A549 (cell line): ENCODE results near the gene SAMD15. TPM values are rescaled to one million over a fixed set of nuclear protein-coding genes. Genes with fewer than 3 reads are reported as not detected.
A peak's percentile ranks its signal among the peaks of the same experiment; 100 is the strongest.

Experiments
- ATAC-seq, 2 experiments: fragments of 200-7000 bp in 1 of 2; fragments of >200 bp in 1 of 2; cut with Nextera tagmentation in 1 of 2; cut with Tn5 transposase in 1 of 2; 3 replicates each; pipeline versions ENCODE4 v1.8.0 to v1.9.1; 2018 to 2020; ENCODE audit warnings: mild to moderate bottlenecking in 1 of 2, moderate library complexity in 1 of 2
- CTCF ChIA-PET: fragments of 300-600 bp; sonication (Branson Sonifier 250); formaldehyde crosslinking; extraction: SDS; loops from one replicate; lab custom pipeline; 2021; ENCODE audit warnings: antibody characterized with exemption, inconsistent platforms; lab: Yijun Ruan, JAX
- POLR2A ChIA-PET: fragments of 350-600 bp; formaldehyde crosslinking; extraction: SDS; loops from one replicate; lab custom pipeline; 2021; ENCODE audit warnings: antibody characterized with exemption, inconsistent platforms; lab: Yijun Ruan, JAX
- DNase-seq, 2 experiments: peaks; one replicate each; pipeline versions ENCODE4 v3.0.0 to v3.0.0-alpha.2; 2011 to 2016; ENCODE audit warnings: low read depth in 1 of 2, low spot score in 1 of 2
- FAIRE-seq: peaks from 2 replicates; lab custom pipeline; 2011; peaks lifted over from hg19 to GRCh38; lab: Jason Lieb, UNC
- H3K27ac ChIP-seq, 2 experiments: fragments of >200 bp; sonication (Bioruptor Twin); formaldehyde crosslinking; 3 replicates each; pipeline ENCODE4 v1.5.1; 2016 to 2017
- H3K4me1 ChIP-seq: fragments of >200 bp; sonication (Bioruptor Twin); formaldehyde crosslinking; 3 replicates; pipeline ENCODE4 v1.6.1; 2016
- H3K4me2 ChIP-seq: fragments of >200 bp; sonication (Bioruptor Twin); formaldehyde crosslinking; 3 replicates; pipeline ENCODE4 v1.6.1; 2016
- H3K4me3 ChIP-seq: fragments of >200 bp; sonication (Bioruptor Twin); formaldehyde crosslinking; 3 replicates; pipeline ENCODE4 v1.5.1; 2016
- H3K9me3 ChIP-seq: fragments of >200 bp; sonication (Bioruptor Twin); formaldehyde crosslinking; 3 replicates; pipeline ENCODE4 v1.6.1; 2016
- BCL3 ChIP-seq: fragments of >200 bp; sonication (Bioruptor Twin); formaldehyde crosslinking; IDR thresholded peaks from 3 replicates; pipeline ENCODE4 v1.6.1; 2016
- BHLHE40 ChIP-seq: IDR thresholded peaks from 2 replicates; pipeline ENCODE4 v1.6.1; 2012; ENCODE audit warnings: low read depth, low read length, inconsistent platforms
- CHD4 ChIP-seq: fragments of 200-600 bp; sonication (generic); IDR thresholded peaks from 2 replicates; pipeline ENCODE4 v1.6.1; 2016; ENCODE audit warnings: antibody characterized with exemption, mild to moderate bottlenecking, borderline replicate concordance
- EHMT2 ChIP-seq: fragments of 200-600 bp; sonication (generic); IDR thresholded peaks from 2 replicates; pipeline ENCODE4 v1.6.1; 2016; ENCODE audit warnings: antibody characterized with exemption, low read depth, mild to moderate bottlenecking, moderate library complexity
- ELK1 ChIP-seq: fragments of 150-350 bp; IDR thresholded peaks from 2 replicates; pipeline ENCODE4 v1.6.1; 2014; ENCODE audit warnings: low read depth, mild to moderate bottlenecking, low read length
- ESRRA ChIP-seq: fragments of 150-350 bp; IDR thresholded peaks from 2 replicates; pipeline ENCODE4 v1.6.1; 2014; ENCODE audit warnings: mild to moderate bottlenecking, low read length, borderline replicate concordance
- FOSB ChIP-seq: fragments of 250-450 bp; sonication (Bioruptor Pico); IDR thresholded peaks from 2 replicates; pipeline ENCODE4 v1.5.0; 2020; ENCODE audit warnings: mild to moderate bottlenecking, moderate library complexity
- HDAC2 ChIP-seq: fragments of 200-600 bp; sonication (generic); IDR thresholded peaks from 2 replicates; pipeline ENCODE4 v1.6.1; 2016
- HES2 ChIP-seq: fragments of >200 bp; sonication (Bioruptor Twin); formaldehyde crosslinking; IDR thresholded peaks from 2 replicates; pipeline ENCODE4 v1.6.1; 2016
- HMGXB4 ChIP-seq: fragments of 250-450 bp; sonication (Bioruptor Pico); IDR thresholded peaks from 2 replicates; pipeline ENCODE4 v1.5.0; 2021; ENCODE audit warnings: mild to moderate bottlenecking, moderate library complexity, borderline replicate concordance
- HOXB5 ChIP-seq: fragments of 250-450 bp; sonication (Bioruptor Pico); IDR thresholded peaks from 2 replicates; pipeline ENCODE4 v1.5.0; 2020; ENCODE audit warnings: mild to moderate bottlenecking, moderate library complexity
- JUN ChIP-seq, 2 experiments: fragments of >200 bp; sonication (Bioruptor Twin); formaldehyde crosslinking; IDR thresholded peaks; 2 replicates in 1 of 2; 3 replicates in 1 of 2; pipeline ENCODE4 v1.6.1; 2016 to 2017
- KDM1A ChIP-seq: fragments of 200-600 bp; sonication (generic); IDR thresholded peaks from 2 replicates; pipeline ENCODE4 v1.6.1; 2016; ENCODE audit warnings: low read depth, mild to moderate bottlenecking
- MAFK ChIP-seq: fragments of 450-650 bp; IDR thresholded peaks from 2 replicates; pipeline ENCODE4 v1.6.1; 2014; ENCODE audit not compliant: partially characterized antibody
- NFE2L2 ChIP-seq: fragments of 150-350 bp; conservative IDR thresholded peaks from 2 replicates; pipeline ENCODE4 v1.6.1; 2014; ENCODE audit warnings: low read length
- NR3C1 ChIP-seq: fragments of >200 bp; sonication (Bioruptor Twin); formaldehyde crosslinking; IDR thresholded peaks from 3 replicates; pipeline ENCODE4 v1.6.1; 2017
- PBX3 ChIP-seq: IDR thresholded peaks from 2 replicates; pipeline ENCODE4 v1.6.1; 2012
- RARB ChIP-seq: fragments of 250-450 bp; sonication (Bioruptor Pico); IDR thresholded peaks from 2 replicates; pipeline ENCODE4 v1.8.0; 2021; ENCODE audit warnings: mild to moderate bottlenecking, moderate library complexity
- REST ChIP-seq: fragments of 200-600 bp; sonication (generic); IDR thresholded peaks from 2 replicates; pipeline ENCODE4 v1.6.1; 2016; ENCODE audit warnings: antibody characterized with exemption, mild to moderate bottlenecking, moderate library complexity
- RFX5 ChIP-seq: fragments of 450-650 bp; IDR thresholded peaks from 2 replicates; pipeline ENCODE4 v1.7.1; 2014; ENCODE audit warnings: antibody characterized with exemption, mild to moderate bottlenecking, moderate library complexity
- RNF2 ChIP-seq: fragments of 200-600 bp; sonication (generic); IDR thresholded peaks from 2 replicates; pipeline ENCODE4 v1.6.1; 2016; ENCODE audit warnings: low read depth, mild to moderate bottlenecking, antibody characterized with exemption, moderate library complexity, borderline replicate concordance
- SMC3 ChIP-seq: fragments of >200 bp; sonication (Bioruptor Twin); formaldehyde crosslinking; IDR thresholded peaks from 3 replicates; pipeline ENCODE4 v1.6.1; 2018; ENCODE audit warnings: inconsistent platforms
- SREBF2 ChIP-seq: fragments of 450-650 bp; IDR thresholded peaks from 2 replicates; pipeline ENCODE4 v1.6.1; 2014; ENCODE audit warnings: mild to moderate bottlenecking, moderate library complexity
- TFCP2L1 ChIP-seq: fragments of 250-450 bp; sonication (Bioruptor Pico); IDR thresholded peaks from 2 replicates; pipeline ENCODE4 v1.5.0; 2021; ENCODE audit warnings: mild to moderate bottlenecking
- ZC3H11A ChIP-seq: fragments of 450-650 bp; IDR thresholded peaks from 2 replicates; pipeline ENCODE4 v1.6.1; 2014; ENCODE audit warnings: antibody characterized with exemption, mild to moderate bottlenecking
- WGBS: methylation state at CpG from one replicate; pipeline ENCODE4 v1.1.6; 2017; ENCODE audit errors: missing lambda C conversion rate; 5-methylcytosine and 5-hydroxymethylcytosine counted together
- polyA plus RNA-seq, 4 experiments: library from polyadenylated mRNA; depleted of rRNA in 3 of 4; stranded (reverse); fragments of >200 nt; fragmentation: RNase III in 1 of 4; extraction: RNeasy Plus Mini Kit Qiagen cat#74134 plus additional on column Dnase treatment in 1 of 4; gene quantifications; 2 replicates in 3 of 4; 3 replicates in 1 of 4; pipeline ENCODE4 v1.2.3, GENCODE V29; 2011 to 2017

The SAMD15 gene
- polyA plus RNA-seq, 2 of the 4 experiments (the other 2 are of a cell fraction) = 2.0 to 2.1 TPM

GRCh38 chr14:77372304-77372841 is 4.8 kb upstream of the SAMD15 start:
- Histone ChIP-seq H3K27ac (no peak overlapping the region), H3K4me1 (peaks cover 9% of the 10 kb centered on the region; the same call in 2 of the 3 replicates), H3K9me3 (no peaks in the 10 kb centered on the region), H3K4me2 (no peak overlapping the region), H3K4me3 (no peak overlapping the region)
- TF ChIP-seq ZC3H11A (no peak), REST (no peak), HDAC2 (no peak), SREBF2 (no peak), JUN (IDR thresholded peaks at IDR 0.05) (no peak), BCL3 (no peak), NFE2L2 (no peak), HES2 (no peak), ELK1 (no peak), RFX5 (no peak), SMC3 (no peak), KDM1A (no peak), FOSB (no peak), CHD4 (no peak), HOXB5 (CRISPR knock-in tag) (no peak), BHLHE40 (no peak), HMGXB4 (CRISPR knock-in tag) (no peak)
- FAIRE-seq (no peak), ATAC-seq (no peak), DNase-seq (no peak)
- ChIA-PET POLR2A (no interaction called here), CTCF (no interaction called here)
- WGBS = 70% methylated on average over 4 of the region's 4 CpGs

GRCh38 chr14:77375164-77375950 is 1.8 kb upstream of the SAMD15 start:
- Histone ChIP-seq H3K9me3 (no peaks in the 10 kb centered on the region), H3K27ac (no peak overlapping the region), H3K4me1 (peaks cover 13% of the 10 kb centered on the region; the same call in 2 of the 3 replicates), H3K4me2 (peak overlapping the region; percentile 87), H3K4me3 (0 out of 3 replicates have a peak overlapping the region, but pooled peaks have one; percentile 91)
- ChIA-PET CTCF (no interaction called here), POLR2A (no interaction called here)
- WGBS = 91% methylated on average over 9 of the region's 9 CpGs
- no peak for FAIRE-seq
- ATAC-seq = no peak
- DNase-seq = no peak
- TF ChIP-seq HES2 = no peak
- TF ChIP-seq MAFK = no peak
- TF ChIP-seq PBX3 = no peak
- no peak for TF ChIP-seq NFE2L2
- no peak for TF ChIP-seq BHLHE40
- no peak for TF ChIP-seq RNF2
- TF ChIP-seq NR3C1 = no peak
- no peak for TF ChIP-seq RARB (CRISPR knock-in tag)
- TF ChIP-seq TFCP2L1 (CRISPR knock-in tag) = no peak
- TF ChIP-seq ESRRA = no peak
- TF ChIP-seq EHMT2 = no peak
- no peak for TF ChIP-seq BCL3
